Inferior parietal cortex (tissue), 1 donor: ENCODE measurements around the gene MRPL53.

Source experiments
- DNase-seq: peaks from one replicate; pipeline ENCODE4 v3.0.0-alpha.2; 2016; ENCODE audit errors: extremely low spot score

Gene MRPL53

DNA sequence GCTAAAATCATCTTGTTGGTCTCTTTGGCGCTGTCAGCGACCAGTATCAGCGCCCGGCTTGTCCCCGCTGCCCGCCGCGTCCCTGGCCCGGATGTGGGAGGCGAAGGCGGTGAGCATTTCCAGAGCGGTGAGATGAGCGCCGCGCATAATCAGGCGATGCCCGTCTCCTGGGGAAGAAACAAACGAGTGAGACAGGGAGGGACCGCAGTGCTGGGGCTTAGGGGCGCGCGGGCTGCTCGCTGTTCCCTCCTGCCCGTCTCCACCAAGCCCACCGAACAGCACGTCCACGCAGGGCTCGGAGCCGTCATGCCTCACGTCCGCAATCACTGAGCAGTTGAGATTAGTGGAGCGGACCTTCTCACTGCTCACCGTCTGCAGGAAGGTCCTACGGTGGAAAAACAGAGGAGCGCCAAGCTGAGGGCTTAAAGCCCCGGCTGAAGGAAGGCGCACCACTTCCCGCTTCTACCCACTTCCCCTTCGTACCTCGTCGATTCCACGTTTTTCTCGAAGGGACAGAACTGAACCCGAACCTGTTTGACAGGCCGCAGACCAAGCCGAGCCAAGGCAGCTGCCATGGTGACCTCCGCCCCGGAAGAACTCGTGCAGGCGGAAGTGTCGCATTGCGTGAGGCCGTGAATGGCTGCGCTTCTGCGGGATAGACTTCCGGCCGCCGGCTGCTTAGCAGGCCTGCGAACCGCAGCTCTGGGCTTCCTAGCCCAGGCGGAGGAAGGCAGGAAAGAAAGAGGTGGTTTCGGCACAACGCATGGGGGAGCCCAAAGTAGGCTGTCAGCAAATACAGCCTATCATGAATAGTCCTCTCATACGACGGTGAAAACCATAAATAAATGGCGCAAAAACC, at the start of gene MRPL53:
TSS of gene MRPL53 (minus strand) at position 595 of the 859 bp plus-strand sequence. CDS start at position 575, 20 bp downstream.
- DNase-seq: peak; percentile 97

DNA sequence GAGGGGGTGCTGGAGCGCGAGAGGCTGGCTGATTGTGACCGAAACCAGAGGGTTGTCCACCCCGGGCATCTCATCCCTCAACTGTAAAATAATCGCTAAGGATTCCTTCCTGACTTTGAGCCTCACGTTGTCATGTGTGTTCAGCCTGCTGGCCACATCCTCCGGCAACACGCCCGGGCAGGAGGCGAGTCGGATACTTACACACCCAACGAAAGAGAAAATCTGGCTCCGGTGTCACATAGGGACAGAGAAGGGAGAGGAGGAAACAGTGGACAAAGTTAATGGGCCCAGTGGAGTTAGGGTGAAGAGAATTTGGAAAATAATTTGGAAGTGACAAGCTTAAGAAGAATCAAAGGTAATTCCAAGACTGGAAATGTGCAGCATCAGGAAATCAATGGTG, 44.2 kb upstream of the MRPL53 start:
- no peak for DNase-seq

DNA sequence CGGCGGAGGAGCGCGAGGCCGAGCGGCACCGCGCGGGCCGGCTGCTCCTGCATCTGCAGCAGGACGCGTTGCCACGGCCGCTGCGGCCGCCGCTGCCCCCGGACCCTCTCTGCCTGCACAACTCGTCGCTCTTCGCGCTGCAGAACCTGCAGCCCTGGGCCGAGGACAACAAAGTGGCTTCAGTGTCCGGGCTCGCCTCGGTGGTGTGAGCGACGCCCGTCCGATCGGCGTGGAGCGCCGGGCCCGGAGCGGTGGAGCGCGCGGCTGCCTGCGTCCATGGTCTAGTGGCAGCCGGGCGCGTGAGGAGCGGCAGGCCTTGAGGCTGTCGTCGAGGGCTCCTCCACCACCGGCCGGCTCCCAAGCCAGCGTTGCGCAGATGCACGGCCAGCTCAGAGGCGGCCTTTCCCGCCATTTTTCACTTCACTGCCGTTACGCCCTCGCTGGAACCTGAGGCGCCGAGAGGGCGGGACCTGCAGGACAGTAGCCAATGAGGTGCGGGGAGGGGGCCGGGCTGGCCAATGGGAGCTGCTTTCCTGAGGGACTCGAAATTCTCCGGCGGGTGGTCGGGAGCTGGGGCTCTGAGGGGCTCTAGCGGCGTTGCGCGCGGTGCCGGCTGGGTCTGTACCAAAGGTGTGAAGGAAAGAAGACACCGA, 43.6 kb upstream of the MRPL53 start:
- no peak for DNase-seq

DNA sequence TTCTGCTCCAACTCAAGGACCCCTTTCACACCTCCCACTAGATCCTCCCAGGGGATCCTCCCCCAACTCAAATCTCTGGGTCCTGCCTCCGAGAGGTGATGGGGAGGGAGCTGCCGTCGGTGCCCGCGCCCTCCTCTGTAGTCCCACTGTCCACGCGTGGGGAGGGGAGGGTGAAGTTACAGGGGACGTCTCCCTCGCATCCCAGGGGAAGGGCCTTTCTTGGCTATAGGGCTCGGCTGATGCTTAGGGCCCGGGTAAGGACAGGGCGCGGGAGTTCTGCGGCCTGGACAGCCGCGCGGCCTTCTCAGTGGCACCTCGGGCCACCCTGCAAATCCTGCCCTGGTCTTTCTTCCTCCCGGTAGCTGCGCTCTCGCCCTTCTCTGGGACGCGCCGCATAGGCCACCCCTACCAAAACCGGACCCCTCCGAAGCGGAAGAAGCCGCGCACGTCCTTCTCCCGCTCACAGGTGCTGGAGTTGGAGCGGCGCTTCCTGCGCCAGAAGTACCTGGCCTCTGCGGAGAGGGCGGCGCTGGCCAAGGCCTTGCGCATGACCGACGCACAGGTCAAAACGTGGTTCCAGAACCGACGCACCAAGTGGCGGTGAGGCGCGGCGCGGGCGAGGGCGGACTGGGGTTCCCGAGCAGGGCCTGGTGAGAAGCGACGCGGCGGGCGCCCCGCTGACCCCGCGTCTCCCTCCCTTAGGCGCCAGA, 42.9 kb upstream of the MRPL53 start:
- no peak for DNase-seq

GRCh38 chr2:74514368-74515270, 42.1 kb upstream of the MRPL53 start, which contains the start of gene TLX2:
Gene TLX2 (plus strand): TSS chr2:74514450. CDS start chr2:74514807, 357 bp downstream.
- DNase-seq: no peak

DNA sequence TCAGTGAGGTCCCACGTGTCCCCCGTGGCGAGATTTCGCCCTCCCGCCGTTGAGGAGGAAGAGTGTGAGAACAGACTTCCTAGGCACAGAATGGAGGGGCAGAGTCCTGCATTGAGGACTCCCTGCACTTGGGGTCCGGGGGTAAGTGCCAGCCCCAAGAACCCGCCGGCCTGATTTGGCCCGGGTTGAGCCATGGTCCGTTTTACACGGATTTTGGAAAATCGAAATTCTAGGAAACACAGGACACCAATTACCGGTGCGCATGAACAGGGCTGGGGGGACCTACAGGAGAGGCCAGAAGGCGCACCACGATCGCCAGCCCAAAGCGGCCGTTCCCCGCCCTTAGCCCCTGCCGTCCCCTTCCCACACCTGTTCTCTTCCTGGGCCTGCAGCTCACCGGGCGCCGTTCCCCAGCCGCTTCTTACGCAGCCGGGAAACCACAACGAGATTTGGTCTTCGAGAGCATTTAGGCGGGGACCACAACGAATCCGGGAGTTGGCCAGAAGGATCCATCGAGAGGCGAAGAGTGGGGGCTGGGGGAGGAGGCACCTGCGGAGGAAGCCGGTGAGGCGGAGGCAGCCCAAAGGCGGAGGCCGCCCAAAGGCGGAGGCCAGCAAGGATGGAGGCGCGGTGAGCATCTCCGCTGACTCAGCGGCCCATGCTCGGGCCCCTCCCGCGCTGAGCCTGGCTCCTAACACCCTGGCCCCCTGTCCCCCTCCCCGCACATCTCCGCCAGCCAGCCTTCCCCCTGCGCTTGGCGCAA, 41.3 kb upstream of the MRPL53 start:
- DNase-seq: no peak

GRCh38 chr2:74512744-74513604, 40.5 kb upstream of the MRPL53 start:
- no peak for DNase-seq

- no peak for DNase-seq
Measured at GRCh38 chr2:74511104-74511989, 38.9 kb upstream of the MRPL53 start.

GRCh38 chr2:74510272-74510671, 37.8 kb upstream of the MRPL53 start:
- no peak for DNase-seq

DNA sequence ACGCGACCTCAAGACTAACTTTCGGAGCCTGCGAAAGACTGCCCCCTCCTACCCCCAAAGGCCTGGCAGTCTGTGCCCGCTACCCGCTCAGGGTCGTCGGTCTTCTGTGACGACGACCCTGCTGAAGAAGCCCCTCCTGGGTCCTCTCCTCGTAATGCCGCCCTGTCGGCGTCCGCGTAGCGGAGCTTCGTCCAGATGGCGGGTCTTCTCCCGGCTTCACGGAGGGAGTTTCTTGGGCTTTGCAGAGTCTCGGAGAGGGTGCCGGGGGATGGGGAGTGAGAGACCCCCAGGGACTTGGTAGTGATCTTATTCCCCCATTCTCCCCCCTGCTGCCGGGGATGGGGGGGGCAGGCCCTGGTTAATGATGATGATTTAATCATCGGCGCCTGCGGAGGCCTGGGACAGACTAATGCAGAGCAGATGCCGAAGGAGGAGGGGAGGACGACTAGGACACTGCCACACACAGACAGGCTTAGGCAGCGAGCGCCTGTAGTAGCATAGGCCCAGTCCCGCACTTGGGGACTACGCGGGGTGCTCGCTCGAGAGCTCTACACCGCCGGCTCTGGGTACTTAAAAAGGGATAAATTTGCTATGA, 35.5 kb upstream of the MRPL53 start:
- no peak for DNase-seq

GRCh38 chr2:74507145-74507925, 34.9 kb upstream of the MRPL53 start, which contains the start of gene PCGF1:
Gene PCGF1 (minus strand): TSS chr2:74507695. CDS start chr2:74507668, 27 bp downstream.
- DNase-seq: peak; percentile 98

- no peak for DNase-seq
Measured at GRCh38 chr2:74505448-74506246, 33.2 kb upstream of the MRPL53 start.

DNA sequence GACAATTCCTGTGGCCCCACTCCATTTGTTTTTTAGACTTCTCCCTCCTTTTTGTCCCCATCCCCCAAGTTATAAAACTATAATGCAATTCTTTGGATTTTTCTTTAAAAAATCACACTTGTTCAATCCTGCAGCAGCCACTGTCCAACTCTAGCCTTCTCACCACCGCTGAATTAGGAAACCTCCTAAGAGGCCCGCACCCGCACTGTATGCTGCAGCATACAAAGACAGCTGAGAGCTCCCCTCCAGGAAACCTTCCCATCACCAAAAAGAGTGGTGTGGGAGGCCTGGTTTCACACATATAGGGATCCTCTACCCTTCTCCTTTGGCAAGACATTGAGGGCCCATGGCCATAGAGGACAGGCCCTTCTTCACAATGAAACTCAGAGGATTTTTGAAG, 32.1 kb upstream of the MRPL53 start:
- DNase-seq: no peak

- DNase-seq: no peak
Measured at GRCh38 chr2:74503506-74504475, 31.3 kb upstream of the MRPL53 start.
